G401.6 (cell line): ENCODE measurements around the gene ESR1.
"Not testable (repeated sequence)": the region's sequence is repeated elsewhere in the genome, so short reads cannot be mapped to it uniquely, and the experiment has no call there.

Experiments used
- FAIRE-seq: peaks from 2 replicates; lab custom pipeline; 2012; peaks lifted over from hg19 to GRCh38; lab: Jason Lieb, UNC

ESR1 gene

GRCh38 chr6:152138344-152138743 lies 330.9 kb downstream of the ESR1 start:
- not testable (repeated sequence) for FAIRE-seq

GRCh38 chr6:152142105-152142504 lies 334.6 kb downstream of the ESR1 start:
- no peak for FAIRE-seq

DNA sequence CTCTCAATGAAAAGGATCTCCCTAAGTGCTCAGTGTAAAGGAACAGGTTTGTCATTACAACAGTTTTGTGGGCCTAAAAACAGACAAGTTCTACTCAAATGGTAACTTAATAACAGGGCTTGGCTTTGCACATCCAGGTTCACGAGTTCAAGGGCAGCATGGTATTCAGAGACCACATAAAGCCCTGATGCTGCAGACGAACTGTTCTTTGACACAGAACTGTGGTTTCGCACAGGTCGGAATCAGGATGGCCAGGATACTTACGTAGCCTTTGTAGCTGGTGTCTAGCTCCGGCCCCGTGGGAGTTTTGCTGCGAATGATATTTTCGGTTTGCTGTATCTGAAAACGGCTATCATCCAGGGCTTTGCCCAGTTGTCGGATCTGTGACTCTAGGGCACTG lies 335.9 kb downstream of the ESR1 start:
- no peak for FAIRE-seq

GRCh38 chr6:152146385-152146784 lies 338.9 kb downstream of the ESR1 start:
- FAIRE-seq, result no peak

DNA sequence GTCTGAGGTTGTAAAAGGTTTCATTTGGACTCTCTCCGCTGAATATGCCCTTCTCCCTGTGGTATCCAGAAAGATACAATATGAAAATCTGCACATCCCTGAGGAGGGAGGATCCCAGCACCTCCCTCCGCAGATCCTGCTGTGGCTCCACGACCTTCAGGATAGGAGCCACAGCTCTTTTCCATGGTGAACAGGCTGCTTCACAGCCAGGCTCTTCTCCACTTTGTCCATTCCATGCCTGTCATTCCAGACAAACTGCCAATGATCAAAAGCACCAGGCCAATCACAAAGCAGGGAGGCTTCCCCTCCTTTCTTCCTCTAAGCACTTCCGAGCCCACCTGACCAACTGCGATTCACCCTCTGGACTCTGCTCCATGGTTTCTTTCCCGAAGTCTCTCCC lies 339.8 kb downstream of the ESR1 start:
- FAIRE-seq, result no peak

DNA sequence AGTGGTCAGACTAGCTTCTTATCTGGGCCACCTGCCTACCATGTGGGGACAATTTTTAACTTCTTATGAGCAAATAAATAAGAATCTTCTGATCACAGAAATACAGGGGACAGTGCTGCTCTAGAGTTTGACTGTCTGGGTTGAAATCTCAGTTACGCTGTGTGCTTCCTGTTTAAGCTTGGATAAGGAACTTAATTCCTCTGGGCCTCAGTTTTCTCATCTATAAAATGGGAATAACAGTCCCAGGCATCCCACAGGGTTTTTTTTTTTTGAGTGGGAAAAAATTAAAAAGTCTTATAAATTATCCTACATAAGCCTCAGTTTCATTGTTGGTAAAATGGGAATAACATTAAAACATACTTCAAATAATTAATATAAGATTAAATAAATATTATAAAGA lies 340.9 kb downstream of the ESR1 start:
- FAIRE-seq, result no peak

- no peak for FAIRE-seq
These were observed 342.7 kb downstream of the ESR1 start for GRCh38 chr6:152150196-152150595.

- no peak for FAIRE-seq
These were observed 344.4 kb downstream of the ESR1 start for GRCh38 chr6:152151920-152152319.

GRCh38 chr6:152154559-152155356 lies 347.3 kb downstream of the ESR1 start:
- no peak for FAIRE-seq

DNA sequence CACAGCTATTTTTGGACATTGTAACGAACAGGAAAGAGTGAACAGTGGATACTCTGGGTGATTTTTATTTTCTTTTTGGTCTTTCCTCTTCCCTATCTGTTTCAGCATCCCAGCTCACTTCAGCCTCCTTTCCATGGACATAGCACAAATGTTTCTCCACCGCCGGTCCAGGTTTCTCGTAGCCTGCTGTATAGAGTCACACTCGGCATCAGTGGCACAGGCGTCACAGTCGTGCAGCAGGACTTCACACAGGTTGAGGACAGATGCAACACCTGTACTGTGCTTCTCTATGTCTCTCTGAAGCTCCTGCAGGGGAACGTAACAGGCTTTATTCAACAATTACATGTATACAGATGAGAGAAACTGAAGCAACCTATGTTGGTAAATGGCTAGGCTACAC lies 348.3 kb downstream of the ESR1 start:
- no peak for FAIRE-seq

- no peak for FAIRE-seq
These were observed 352.9 kb downstream of the ESR1 start for GRCh38 chr6:152160346-152160745.

DNA sequence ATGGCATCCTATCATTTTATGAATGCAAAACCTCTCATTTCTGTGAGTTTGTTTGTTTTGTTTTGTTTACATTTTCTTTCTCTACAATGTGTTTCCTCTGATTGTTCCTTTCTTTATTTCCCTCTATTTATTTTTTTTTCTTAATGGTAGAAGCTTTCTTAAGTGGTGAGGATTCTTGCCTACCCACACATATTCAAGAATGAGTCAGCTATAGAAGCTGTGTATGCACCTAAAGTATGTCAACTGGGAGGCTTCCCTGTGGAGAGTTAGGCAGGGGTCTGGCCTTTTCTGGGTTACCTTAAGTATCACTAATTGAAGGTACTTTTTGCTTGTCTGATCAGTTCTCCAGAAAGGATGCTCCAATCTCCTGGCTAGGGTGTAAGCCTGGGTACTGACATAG lies 354.0 kb downstream of the ESR1 start:
- FAIRE-seq, result no peak

DNA sequence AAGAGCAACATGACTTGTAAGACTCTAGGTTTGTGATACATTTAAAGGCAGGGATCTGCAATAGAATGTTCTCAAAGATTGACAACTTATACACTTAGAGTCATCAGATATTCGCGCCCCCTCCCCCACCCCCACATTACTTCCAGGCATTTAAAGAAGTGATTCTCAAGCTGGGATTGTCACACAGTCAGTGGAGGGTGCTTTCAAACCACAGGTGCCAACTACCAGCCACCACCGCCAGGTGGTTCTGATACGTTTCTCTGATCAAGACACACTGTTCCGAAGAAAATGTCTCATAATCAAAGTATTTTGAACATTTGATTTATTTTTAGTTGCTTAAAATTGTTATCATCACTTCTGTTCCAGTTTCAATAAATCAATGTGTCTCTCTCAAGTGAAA lies 357.5 kb downstream of the ESR1 start:
- no peak for FAIRE-seq

DNA sequence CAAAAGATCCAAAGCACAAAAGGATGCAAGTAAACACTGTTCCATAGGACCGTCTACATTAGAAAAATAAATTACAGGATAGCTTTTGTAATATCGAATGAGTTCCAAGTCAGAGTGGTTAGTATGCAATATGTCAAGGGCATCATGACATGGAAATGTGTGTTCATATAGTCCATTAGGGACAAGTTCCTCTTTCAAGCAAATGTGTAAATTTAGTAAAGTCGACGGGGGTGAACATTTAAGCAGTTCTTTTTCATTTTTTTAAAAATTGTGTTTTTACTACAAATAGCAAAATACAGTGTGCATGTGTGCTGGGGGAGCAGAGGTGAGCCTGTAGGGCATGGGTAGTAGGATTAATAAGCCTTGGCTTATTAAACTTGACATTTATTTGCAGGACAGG lies 359.0 kb downstream of the ESR1 start:
- no peak for FAIRE-seq

DNA sequence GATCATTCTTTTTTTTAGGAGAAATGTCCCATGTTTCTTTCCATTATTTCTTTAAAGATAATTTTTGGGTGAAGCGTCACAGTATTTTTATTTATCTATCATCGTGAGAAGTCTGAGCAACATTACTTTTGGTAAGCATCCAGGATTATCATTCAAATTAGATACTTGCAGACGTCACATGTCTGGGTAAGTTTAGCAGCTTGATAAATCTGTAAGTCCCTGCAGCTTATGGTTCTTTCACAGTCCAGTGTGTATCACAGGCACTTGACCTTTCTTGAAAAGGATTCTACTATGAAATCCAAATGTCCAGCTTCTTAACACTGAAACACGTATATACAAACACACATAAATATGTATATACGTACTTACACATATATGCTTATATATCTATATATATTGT lies 359.4 kb downstream of the ESR1 start:
- FAIRE-seq, result no peak

DNA sequence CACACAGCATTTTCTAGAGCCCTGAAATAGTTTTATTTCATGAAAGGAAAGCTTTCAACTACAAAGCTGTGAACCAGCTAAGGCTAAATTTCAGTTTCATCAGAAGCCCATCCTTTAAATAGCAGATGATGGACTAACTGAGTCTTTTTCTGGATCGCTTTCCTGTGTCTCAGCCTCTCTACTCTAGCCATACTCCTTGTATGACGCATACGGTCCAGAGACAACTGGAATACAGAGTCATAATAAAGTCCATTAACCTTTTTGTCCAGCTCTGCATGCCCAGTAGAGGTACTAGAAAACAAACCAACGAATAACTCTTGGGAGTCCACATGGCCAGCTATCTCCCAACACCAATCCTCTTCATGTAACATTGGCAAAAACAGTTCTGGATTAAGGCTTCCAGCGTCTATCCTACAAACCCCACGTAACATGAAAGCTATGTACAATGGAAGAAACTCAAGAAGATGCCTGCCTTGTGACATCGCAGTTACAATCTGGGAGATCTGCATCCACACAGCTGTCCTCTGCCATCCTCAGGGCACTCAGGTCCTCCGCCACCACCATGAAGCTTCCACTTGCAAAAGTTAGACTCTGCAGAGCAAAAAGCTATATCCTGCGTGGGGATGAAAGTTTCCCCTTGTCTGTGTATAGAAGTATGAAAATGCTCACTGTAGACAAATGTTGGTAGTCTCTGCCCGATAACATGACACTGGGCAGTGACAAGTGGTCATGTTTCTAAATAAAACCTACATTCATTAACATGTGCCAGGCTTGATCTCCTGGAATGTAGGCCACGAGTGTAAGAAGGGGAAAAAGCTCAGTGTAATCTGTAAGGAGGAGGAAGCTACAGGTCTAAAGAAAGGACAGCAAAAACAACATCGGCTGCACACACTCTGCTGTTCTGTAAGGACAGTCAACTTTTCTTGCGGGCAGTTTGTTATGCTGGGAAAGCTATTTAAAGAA lies 360.4 kb downstream of the ESR1 start:
- FAIRE-seq, result no peak

DNA sequence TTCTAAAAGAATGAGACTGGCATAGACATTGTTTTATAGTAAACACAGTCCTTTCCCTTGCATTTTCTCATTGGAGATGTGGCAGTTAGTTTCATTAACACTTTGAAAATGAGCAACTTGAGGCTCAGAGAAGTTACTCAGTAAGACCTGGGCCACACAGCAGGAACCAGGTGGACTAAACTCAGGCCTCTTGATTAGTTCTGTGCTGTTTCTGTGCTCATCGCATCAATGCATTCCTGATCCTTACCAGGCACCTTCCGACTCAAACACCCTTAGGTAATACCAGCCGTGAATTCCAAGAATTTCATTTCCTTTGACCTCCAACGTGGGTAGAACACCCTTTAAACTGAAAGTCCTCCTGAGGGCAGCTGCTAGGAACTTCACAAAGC lies 362.8 kb downstream of the ESR1 start:
- no peak for FAIRE-seq

DNA sequence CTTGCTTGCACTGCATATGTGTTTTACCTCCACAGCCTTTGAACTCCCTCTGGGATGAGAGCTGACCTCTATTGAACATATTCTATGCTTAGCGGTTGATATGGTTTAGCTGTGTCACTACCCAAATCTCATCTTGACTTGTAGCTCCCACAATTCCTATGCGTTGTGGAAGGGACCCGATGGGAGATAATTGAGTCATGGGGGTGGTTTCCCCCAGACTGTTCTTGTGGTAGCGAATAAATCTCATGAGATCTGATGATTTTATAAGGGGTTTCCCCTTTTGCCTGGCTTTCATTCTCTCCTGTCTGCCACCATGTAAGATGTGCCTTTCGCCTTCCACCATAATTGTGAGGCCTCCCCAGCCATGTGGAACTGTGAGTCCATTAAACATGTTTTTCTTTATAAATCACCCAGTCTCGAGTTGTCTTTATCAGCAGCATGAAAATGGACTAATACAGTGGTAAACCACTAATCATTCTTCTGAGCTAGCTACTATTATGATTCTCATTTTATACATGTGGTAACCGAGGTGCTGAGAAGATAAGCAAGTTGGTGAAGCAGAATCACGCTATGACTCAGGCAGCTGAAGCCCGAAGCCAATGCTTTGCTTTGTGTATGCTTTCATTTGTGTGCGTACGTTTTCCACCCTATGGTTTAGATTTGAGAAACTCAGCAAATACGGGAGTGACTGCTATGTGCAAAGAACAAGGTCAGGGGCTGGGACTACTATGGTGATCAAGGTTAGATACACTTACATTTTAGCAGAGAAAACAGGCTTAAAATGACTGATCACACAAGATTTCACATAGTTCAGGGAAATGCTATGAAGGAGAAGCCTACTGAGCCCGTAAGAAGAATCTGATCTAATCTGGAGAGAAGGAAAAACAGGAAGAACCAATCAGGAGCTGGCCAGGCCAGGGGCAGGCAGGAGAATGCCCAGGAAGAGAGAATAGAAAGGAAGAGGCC lies 363.5 kb downstream of the ESR1 start:
- FAIRE-seq, result no peak

DNA sequence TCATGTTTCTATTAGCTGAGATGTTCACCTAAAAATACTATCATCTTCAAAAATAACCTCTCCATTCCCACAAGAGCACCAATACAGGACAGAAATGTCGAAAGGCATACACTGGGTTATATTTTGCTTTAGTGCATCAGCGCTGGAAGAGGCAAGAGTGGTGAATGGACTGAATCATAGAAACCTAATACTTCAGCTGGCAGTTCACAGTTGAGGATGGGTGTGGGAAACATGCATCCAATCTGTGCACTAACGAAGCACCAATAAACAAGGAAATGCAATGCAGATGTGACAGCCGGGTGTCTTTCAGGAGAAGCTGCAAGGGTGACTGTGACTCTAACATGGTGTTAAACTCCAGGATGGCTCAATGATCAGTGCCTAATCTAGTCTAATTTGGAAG lies 365.8 kb downstream of the ESR1 start:
- FAIRE-seq, result no peak

DNA sequence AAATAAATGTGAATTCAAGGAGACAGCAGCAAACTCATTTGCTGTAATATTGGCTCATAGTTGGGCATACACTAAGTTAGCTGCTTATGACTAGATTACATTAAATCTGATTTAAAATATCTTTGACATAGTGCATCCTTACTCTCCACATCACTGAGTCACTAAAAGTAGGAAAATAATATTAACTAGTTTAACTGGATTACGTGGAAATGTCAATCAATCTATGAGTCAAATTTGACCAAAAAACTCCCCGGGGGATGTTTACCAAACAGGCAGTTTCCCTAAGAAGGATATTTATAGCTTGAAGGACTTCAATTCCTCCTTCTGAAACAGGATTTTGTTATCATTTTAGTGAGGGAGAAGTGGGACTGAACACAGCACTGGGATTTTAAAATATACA lies 366.5 kb downstream of the ESR1 start:
- no peak for FAIRE-seq

DNA sequence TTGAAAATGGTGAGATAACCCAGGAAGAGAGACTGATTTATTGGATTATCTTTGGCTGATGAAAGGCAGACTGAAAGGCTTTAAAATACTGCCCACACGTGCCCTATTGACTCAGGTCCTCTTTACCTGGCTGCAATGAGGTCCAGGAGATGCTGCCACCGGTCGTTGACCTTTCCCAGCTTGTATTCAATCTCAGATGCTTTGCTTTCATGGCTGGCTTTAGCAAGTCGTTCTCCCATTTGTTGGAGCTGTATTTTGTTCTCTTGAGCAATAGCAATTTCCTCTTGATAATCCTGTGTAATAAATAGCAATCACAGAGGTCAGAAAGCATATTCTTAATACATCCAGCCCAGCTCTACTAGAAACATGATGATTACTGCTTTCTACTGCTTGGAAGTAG lies 368.8 kb downstream of the ESR1 start:
- no peak for FAIRE-seq
